Activated naive CD4-positive, alpha-beta T cell treated with Interleukin-2 at 50 U/mL for 16 hours (primary cell): Measurements from ENCODE around the gene CLCN7.
"Not testable (repeated sequence)": the region's sequence is repeated elsewhere in the genome, so short reads cannot be mapped to it uniquely, and the experiment has no call there.

ENCODE experiments used
- DNase-seq: peaks from one replicate; pipeline ENCODE4 v3.0.0-alpha.2; 2020

CLCN7 gene

GRCh38 chr16:1442697-1443096, 32.1 kb downstream of the CLCN7 start:
- DNase-seq = no peak

DNA sequence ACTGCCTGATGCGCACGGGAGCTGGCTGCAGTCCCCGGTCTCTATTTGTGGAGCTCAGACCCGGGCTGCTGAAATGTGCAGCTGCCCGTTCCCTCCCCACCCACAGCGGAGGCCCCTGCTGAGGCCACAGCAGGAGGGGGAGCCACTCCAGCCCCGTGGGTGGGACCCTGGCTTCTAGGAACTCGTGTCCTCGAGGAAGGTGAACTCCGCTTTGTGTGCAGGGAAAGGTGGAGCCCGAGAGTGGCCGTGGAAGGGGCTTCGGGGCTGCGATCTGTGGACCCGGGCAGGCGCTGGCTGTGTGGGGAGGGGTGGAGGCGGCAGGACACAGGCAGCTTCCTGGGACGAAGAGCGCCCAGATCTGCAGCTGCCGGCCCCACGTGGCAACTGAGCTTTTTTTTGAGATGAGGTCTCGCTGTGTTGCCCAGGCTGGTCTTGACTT, 33.4 kb downstream of the CLCN7 start:
- DNase-seq = no peak

DNA sequence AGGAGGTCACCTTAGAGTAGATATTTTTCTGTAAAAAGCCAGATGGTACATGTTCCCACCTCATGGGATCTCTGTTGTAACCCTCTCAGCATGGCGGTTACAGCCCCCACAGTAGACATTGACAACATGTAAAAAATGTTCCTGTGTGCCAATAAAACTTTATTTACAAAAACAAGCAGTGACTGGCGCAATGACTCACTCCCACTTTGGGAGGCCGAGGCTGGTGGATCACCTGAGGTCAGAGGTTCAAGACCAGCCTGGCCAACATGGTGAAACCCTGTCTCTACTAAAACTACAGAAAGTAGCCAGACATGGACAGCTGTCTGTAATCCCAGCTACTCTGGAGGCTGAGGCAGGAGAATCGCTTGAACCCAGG, 35.1 kb downstream of the CLCN7 start:
- not testable (repeated sequence) for DNase-seq

- DNase-seq = no peak
These were observed 35.6 kb downstream of the CLCN7 start for GRCh38 chr16:1439058-1439698.

DNA sequence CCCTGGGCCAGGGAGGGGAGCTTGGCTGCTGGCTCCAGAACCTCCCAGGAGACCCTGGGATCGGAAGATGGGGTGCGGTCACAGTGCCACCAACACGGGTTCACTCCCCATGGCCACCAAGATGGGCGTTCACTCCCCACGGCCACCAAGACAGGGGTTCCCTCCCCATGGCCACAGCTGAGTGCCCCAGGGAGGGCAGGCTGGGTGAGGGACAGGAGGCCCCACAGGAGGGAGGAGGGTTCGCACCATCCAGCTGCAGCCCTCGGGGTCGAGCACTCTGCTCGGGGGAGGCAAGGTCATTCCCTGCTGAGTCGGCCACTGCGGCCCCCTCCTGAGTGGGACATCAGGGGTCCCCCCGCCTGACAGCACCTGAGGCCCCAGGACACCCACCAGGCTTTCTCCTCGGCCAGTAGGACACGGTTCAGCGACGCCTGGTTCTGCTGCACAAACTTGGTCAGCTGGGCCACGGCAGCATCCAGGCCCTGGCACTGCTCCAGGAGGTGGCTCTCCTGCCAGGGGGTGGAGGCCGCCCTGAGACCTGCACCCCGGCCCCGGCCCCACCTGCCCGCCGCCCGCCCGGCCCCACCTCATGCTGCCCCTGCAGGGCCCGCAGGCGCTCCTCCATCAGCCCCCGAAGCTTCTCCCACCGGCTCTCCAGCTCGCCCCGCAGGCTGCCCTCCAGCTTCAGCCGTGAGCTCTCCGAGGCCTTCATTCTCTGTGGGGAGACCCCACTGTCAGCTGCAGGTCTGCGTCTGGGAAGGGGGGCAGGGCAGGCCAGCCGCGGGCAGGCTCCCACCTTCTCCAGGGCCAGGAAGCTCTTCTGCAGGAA, 36.4 kb downstream of the CLCN7 start:
- no peak for DNase-seq

DNA sequence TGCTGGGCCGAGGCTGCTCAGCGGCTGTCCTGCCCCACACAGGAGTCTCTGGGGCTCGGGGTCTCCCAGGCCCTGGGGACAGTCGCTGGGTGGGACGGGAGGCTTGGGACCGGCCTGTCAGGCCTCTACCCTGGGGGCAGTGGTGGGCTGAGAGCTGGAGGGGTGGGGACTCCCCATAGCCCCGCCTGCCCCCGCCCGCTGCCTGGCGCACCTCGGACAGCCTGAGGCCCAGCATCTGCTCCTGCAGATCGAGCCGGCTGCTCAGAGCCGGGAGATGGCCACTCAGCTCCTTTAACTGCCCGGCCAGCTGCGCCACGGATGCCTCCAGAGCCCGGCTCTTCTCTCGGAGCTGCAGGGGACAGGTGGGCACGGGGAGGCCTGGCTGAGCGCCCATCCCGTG, 37.2 kb downstream of the CLCN7 start:
- DNase-seq = no peak

GRCh38 chr16:1436731-1437355, 38.0 kb downstream of the CLCN7 start:
- DNase-seq = no peak

- no peak for DNase-seq
These were observed 38.7 kb downstream of the CLCN7 start for GRCh38 chr16:1435921-1436697.

GRCh38 chr16:1434644-1435592, 39.9 kb downstream of the CLCN7 start:
- DNase-seq = no peak

GRCh38 chr16:1433756-1434155, 41.1 kb downstream of the CLCN7 start:
- no peak for DNase-seq

- no peak for DNase-seq
These were observed 41.6 kb downstream of the CLCN7 start for GRCh38 chr16:1433263-1433560.

GRCh38 chr16:1432388-1433262, 42.2 kb downstream of the CLCN7 start:
- DNase-seq = no peak

- DNase-seq = no peak
These were observed 43.1 kb downstream of the CLCN7 start for GRCh38 chr16:1431497-1432270.

DNA sequence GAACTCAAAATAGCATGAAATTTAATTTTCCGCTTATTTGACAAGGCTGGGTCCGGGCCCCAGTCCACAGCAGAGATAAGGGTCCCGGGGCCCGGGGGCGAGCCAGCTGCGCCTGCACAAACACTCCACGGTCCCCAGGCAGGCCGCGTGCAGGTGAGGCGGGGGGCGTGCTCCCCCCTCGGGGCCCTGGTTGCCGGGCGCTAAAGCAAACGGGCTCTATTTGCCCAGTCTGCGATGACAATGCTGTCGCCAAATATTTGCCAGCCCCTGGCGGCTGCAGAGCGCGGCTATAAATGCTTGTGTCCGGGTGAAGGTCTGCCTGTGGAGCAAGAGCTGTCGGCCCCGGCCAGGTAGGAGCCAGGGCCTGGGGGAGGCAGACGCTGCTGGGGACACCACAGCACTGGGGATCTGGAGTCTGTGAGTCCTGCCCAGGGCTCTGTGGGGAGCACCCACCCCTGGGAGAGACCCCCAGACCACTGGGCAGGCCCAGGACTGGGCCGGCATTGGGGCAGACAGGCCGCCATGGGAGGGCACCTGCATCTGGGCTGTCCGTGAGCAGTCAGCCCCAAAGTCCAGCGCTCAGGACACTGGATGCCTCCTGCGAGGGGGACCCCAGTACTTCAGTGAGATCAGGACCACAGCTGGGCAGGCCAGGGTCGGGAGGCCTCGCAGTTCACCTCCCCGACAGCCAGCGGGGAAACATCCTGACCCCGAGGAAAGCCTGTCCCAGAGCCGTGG, 43.9 kb downstream of the CLCN7 start, which contains the start of gene PERCC1:
Gene PERCC1, plus strand, starts transcription at position 320 of the 738 bp plus-strand sequence. CDS start 1,516 bp downstream, outside the sequence.
- no peak for DNase-seq

GRCh38 chr16:1430214-1430758, 44.5 kb downstream of the CLCN7 start:
- no peak for DNase-seq

DNA sequence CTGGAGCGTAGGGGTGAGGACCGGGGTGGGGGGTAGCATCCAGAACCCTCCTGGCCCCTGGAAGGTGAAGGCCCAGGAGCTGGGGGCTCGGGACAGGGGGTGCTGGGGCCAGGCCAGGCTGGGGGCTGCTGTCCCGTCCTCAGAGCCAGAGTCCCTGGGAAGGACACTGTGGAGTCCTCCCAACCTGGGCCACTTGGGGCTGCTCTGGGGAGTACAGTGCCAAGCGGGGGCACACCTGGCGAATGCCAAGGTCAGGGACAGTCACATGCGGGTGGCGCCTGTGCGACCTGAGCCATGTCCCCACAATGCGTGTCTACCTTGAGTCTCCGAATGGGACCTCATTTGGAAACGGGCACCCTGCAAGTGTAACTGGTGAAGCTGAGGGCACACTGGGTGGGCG, 45.2 kb downstream of the CLCN7 start:
- DNase-seq = no peak

DNA sequence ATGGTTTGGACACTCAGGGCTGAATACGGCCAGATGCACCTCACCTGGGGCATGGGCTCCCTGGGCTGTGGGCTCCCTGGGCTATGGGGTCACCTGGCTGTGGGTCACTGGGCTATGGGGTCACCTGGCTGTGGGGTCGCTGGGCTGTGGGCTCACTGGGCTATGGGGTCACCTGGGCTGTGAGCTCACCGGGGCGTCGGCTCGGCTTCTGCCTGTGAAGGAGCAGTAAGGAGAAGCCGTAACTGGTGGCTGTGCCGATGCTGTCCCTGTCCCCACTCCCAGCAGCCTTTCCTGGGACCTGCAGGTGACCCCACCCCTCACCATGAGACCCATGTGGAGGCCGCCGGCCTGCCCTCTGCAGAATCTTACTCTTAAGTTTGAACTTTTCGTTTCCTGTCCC, 45.8 kb downstream of the CLCN7 start:
- no peak for DNase-seq

DNA sequence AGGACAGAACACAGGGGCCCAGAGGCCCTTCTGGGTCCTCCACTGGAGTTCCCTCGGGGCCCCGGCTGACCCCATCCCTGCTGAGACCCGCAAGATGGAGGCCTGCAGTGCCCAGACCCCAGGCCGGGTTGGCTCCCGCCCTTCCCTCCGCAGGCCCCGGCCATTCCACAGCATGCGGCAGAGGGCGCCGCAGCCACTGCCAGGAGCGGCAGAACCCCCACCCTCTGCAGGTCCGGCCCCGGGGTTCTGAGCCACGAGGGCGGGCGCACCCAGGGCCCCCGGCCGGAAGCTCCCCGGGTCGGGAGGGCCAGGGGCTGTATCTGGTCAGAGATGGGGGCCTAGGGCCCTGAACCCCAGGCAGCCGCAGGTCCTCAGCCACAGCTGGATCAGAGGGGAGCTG, 46.3 kb downstream of the CLCN7 start:
- DNase-seq = peak; percentile 42
